ENCODE measurements around the gene EIF2B2. TPM values are rescaled to one million over a fixed set of nuclear protein-coding genes. Genes with fewer than 3 reads are reported as not detected.
A peak's percentile ranks its signal among the peaks of the same experiment; 100 is the strongest.

Gene EIF2B2
- total and polyA plus RNA-seq, 2 of the 13 experiments (the other 11 are each of a cell fraction or from before 2014, with no cell fraction given): 54.4 to 78.6 TPM

- no peak for TF ChIP-seq PRDM10 (CRISPR knock-in tag; IDR thresholded peaks at IDR 0.05; ENCODE audit: low read depth)
- no peak for TF ChIP-seq NFRKB (IDR thresholded peaks at IDR 0.05)
- TF ChIP-seq ZKSCAN8 (CRISPR knock-in tag; IDR thresholded peaks at IDR 0.05; ENCODE audit: borderline replicate concordance): 0 out of 2 replicates have a peak, but pooled peaks have one; percentile 21
- no peak for TF ChIP-seq ZSCAN29 (CRISPR knock-in tag; conservative IDR thresholded peaks at IDR 0.05)
- TF ChIP-seq CAMTA2 (CRISPR knock-in tag; IDR thresholded peaks at IDR 0.05; ENCODE audit: borderline replicate concordance): no peak
- TF ChIP-seq ZSCAN5A (CRISPR knock-in tag; IDR thresholded peaks at IDR 0.05; ENCODE audit: borderline replicate concordance): peak; percentile 31; the same call in 1 of the 2 replicates
- TF ChIP-seq GTF3A (CRISPR knock-in tag; conservative IDR thresholded peaks at IDR 0.05): no peak
- no peak for TF ChIP-seq HDAC6 (IDR thresholded peaks at IDR 0.05; ENCODE audit: low read depth, low read length)
- TF ChIP-seq ZNF552 (CRISPR knock-in tag; IDR thresholded peaks at IDR 0.05; ENCODE audit: borderline replicate concordance): no peak
- TF ChIP-seq SOX13 (IDR thresholded peaks at IDR 0.05): no peak
- no peak for TF ChIP-seq SOX13 (CRISPR knock-in tag; conservative IDR thresholded peaks at IDR 0.05 in 1 of 2, IDR thresholded peaks at IDR 0.05 in 1 of 2)
- TF ChIP-seq ZNF674 (CRISPR knock-in tag; IDR thresholded peaks at IDR 0.05; ENCODE audit: low read depth): no peak
- peak; percentile 61 to 64; a peak in 3 of 4 replicates for TF ChIP-seq HMGXB4 (CRISPR knock-in tag; IDR thresholded peaks at IDR 0.05; ENCODE audit: borderline replicate concordance in 1 of 2, low read depth in 1 of 2)
- peak; percentile 55; the same call in 1 of the 2 replicates for TF ChIP-seq FLYWCH1 (CRISPR knock-in tag; IDR thresholded peaks at IDR 0.05)
- no peak for TF ChIP-seq SNAI1 (CRISPR knock-in tag; IDR thresholded peaks at IDR 0.05; ENCODE audit: borderline replicate concordance)
- no peak for TF ChIP-seq MLX (CRISPR knock-in tag; IDR thresholded peaks at IDR 0.05)
- peak; percentile 61; the same call in 1 of the 2 replicates for TF ChIP-seq NR0B2 (CRISPR knock-in tag; IDR thresholded peaks at IDR 0.05)
- peak; percentile 52; the same call in 1 of the 2 replicates for TF ChIP-seq ZNF616 (CRISPR knock-in tag; IDR thresholded peaks at IDR 0.05; ENCODE audit: low read depth)
- TF ChIP-seq KMT2A (CRISPR knock-in tag; IDR thresholded peaks at IDR 0.05): peak; percentile 54; the same call in 1 of the 2 replicates
- no peak for TF ChIP-seq ATRX (CRISPR knock-in tag; IDR thresholded peaks at IDR 0.05; ENCODE audit: borderline replicate concordance)
- peak; percentile 50; the same call in 1 of the 2 replicates for TF ChIP-seq CEBPG (CRISPR knock-in tag; IDR thresholded peaks at IDR 0.05)
These were observed 48.3 kb downstream of the EIF2B2 start, which contains the start of gene MLH3 (continued) for GRCh38 chr14:75050852-75051555.

All from HepG2 (cell line).